H1 (cell line): ENCODE data around the gene MREG. TPM values are rescaled to one million over a fixed set of nuclear protein-coding genes. Genes with fewer than 3 reads are reported as not detected.

ENCODE experiments used
- CTCF ChIA-PET: fragments of 300-600 bp; sonication (Branson Sonifier 250); formaldehyde crosslinking; loops from one replicate; lab custom pipeline; 2021; ENCODE audit not compliant: partially characterized antibody; lab: Charles Lee
- POLR2A ChIA-PET: fragments of 300-600 bp; sonication (Branson Sonifier 250); formaldehyde crosslinking; loops from one replicate; lab custom pipeline; 2021; ENCODE audit warnings: inconsistent platforms; ENCODE audit not compliant: partially characterized antibody; lab: Charles Lee
- DNase-seq, 2 experiments: peaks; one replicate each; pipeline versions ENCODE4 v3.0.0 to v3.0.0-alpha.2; 2010 to 2022; ENCODE audit warnings: low spot score in 2 of 2, low read depth in 1 of 2, mixed read lengths in 1 of 2
- FAIRE-seq: peaks from 2 replicates; lab custom pipeline; 2011; peaks lifted over from hg19 to GRCh38; lab: Jason Lieb, UNC
- H2AFZ ChIP-seq: 2 replicates; pipeline ENCODE4 v1.8.1; 2012; ENCODE audit warnings: low read length, inconsistent platforms
- H2AK5ac ChIP-seq: 2 replicates; pipeline ENCODE4 v1.6.1; 2013; ENCODE audit warnings: low read depth, low read length
- H2BK120ac ChIP-seq: replicated peaks from 2 replicates; pipeline ENCODE3; 2013; ENCODE audit warnings: low read depth, low read length, inconsistent platforms
- H2BK12ac ChIP-seq: 2 replicates; pipeline ENCODE4 v1.6.1; 2013; ENCODE audit warnings: low read depth, low read length
- H2BK15ac ChIP-seq: 2 replicates; pipeline ENCODE4 v1.6.1; 2013; ENCODE audit warnings: low read length
- H2BK20ac ChIP-seq: 2 replicates; pipeline ENCODE4 v1.6.1; 2013; ENCODE audit warnings: low read length
- H2BK5ac ChIP-seq: 2 replicates; pipeline ENCODE4 v1.6.1; 2013; ENCODE audit warnings: low read depth, low read length
- H3K14ac ChIP-seq: 2 replicates; pipeline ENCODE4 v1.6.1; 2013; ENCODE audit warnings: inconsistent platforms; ENCODE audit not compliant: insufficient read length
- H3K18ac ChIP-seq: 2 replicates; pipeline ENCODE4 v1.6.1; 2013; ENCODE audit warnings: low read length; ENCODE audit errors: extremely low read depth
- H3K23ac ChIP-seq: 2 replicates; pipeline ENCODE4 v1.6.1; 2013; ENCODE audit warnings: inconsistent platforms; ENCODE audit not compliant: insufficient read length
- H3K23me2 ChIP-seq: 2 replicates; pipeline ENCODE4 v1.6.1; 2013; ENCODE audit warnings: low read depth, low read length
- H3K27ac ChIP-seq: 2 replicates; pipeline ENCODE4 v1.6.1; 2011; ENCODE audit warnings: low read depth, low read length, inconsistent platforms
- H3K27me3 ChIP-seq, 4 experiments: replicated peaks in 1 of 4; 1 replicate in 1 of 4; 2 replicates in 3 of 4; pipeline versions ENCODE4 v1.6.1 to v1.8.1; 2011 to 2013; ENCODE audit warnings: low read length in 3 of 4, mild to moderate bottlenecking in 3 of 4, inconsistent platforms in 2 of 4, mixed read lengths in 2 of 4, moderate library complexity in 1 of 4; ENCODE audit not compliant: control insufficient read depth in 3 of 4, insufficient read depth in 3 of 4; ENCODE audit errors: extremely low read depth in 1 of 4
- H3K36me3 ChIP-seq, 4 experiments: 2 replicates each; pipeline versions ENCODE4 v1.6.1 to v1.8.1; 2011 to 2013; ENCODE audit warnings: mild to moderate bottlenecking in 4 of 4, low read length in 3 of 4, moderate library complexity in 2 of 4, control low read depth in 1 of 4, inconsistent platforms in 1 of 4; ENCODE audit not compliant: insufficient read depth in 4 of 4, control insufficient read depth in 2 of 4
- H3K4ac ChIP-seq: replicated peaks from 2 replicates; pipeline ENCODE3; 2013; ENCODE audit warnings: low read length, low read depth, mixed read lengths, inconsistent platforms; ENCODE audit not compliant: insufficient read length
- H3K4me1 ChIP-seq, 4 experiments: replicated peaks in 1 of 4; 1 replicate in 1 of 4; 2 replicates in 3 of 4; pipeline versions ENCODE4 v1.6.1 to v1.8.1; 2011 to 2013; ENCODE audit warnings: low read length in 3 of 4, inconsistent platforms in 2 of 4, mixed read lengths in 1 of 4; ENCODE audit not compliant: insufficient read depth in 4 of 4, control insufficient read depth in 3 of 4
- H3K4me2 ChIP-seq, 2 experiments: 2 replicates each; pipeline versions ENCODE4 v1.6.1 to v1.8.1; 2011 to 2013; ENCODE audit warnings: low read depth in 2 of 2, low read length in 2 of 2, control low read depth in 1 of 2, inconsistent platforms in 1 of 2, mild to moderate bottlenecking in 1 of 2; ENCODE audit not compliant: insufficient read depth in 1 of 2
- H3K4me3 ChIP-seq, 4 experiments: fragments of 200-600, 300-600 bp in 1 of 4; sonication (generic), shearing (Covaris generic), sonication (Bioruptor Twin) in 1 of 4; 2 replicates each; pipeline versions ENCODE4 v1.5.1 to v1.8.1; 2011 to 2016; ENCODE audit warnings: low read length in 4 of 4, low read depth in 3 of 4, control low read depth in 2 of 4, inconsistent platforms in 2 of 4, mild to moderate bottlenecking in 2 of 4, mixed read lengths in 1 of 4, moderate library complexity in 1 of 4; ENCODE audit not compliant: insufficient read depth in 2 of 4; ENCODE audit errors: extremely low read depth in 1 of 4
- H3K56ac ChIP-seq: replicated peaks from 2 replicates; pipeline ENCODE3; 2013; ENCODE audit warnings: low read depth, mild to moderate bottlenecking, mixed read lengths, low read length, inconsistent platforms; ENCODE audit not compliant: insufficient read length
- H3K79me1 ChIP-seq: 2 replicates; pipeline ENCODE4 v1.6.1; 2013; ENCODE audit warnings: low read depth, low read length, control low read depth
- H3K79me2 ChIP-seq, 2 experiments: 2 replicates each; pipeline versions ENCODE4 v1.6.1 to v1.8.1; 2012 to 2013; ENCODE audit warnings: low read length in 2 of 2, mild to moderate bottlenecking in 2 of 2, inconsistent platforms in 1 of 2; ENCODE audit not compliant: insufficient read depth in 2 of 2, control insufficient read depth in 1 of 2
- H3K9ac ChIP-seq, 4 experiments: replicated peaks in 1 of 4; 1 replicate in 1 of 4; 2 replicates in 3 of 4; pipeline versions ENCODE4 v1.6.1 to v1.8.1; 2011 to 2013; ENCODE audit warnings: low read depth in 3 of 4, low read length in 3 of 4, control low read depth in 2 of 4, mild to moderate bottlenecking in 2 of 4, moderate library complexity in 2 of 4, inconsistent platforms in 1 of 4; ENCODE audit errors: extremely low read depth in 1 of 4
- H3K9me3 ChIP-seq, 2 experiments: 2 replicates each; pipeline versions ENCODE4 v1.6.1 to v1.8.1; 2012 to 2013; ENCODE audit warnings: mild to moderate bottlenecking in 2 of 2, moderate library complexity in 2 of 2, control low read depth in 1 of 2, inconsistent platforms in 1 of 2, low read depth in 1 of 2, low read length in 1 of 2, mixed read lengths in 1 of 2; ENCODE audit not compliant: insufficient read depth in 2 of 2
- H4K20me1 ChIP-seq, 2 experiments: replicated peaks in 1 of 2; 2 replicates each; pipeline versions ENCODE3 to v1.8.1; 2011 to 2013; ENCODE audit warnings: inconsistent platforms in 2 of 2, low read length in 2 of 2, mild to moderate bottlenecking in 1 of 2; ENCODE audit not compliant: insufficient read depth in 2 of 2, control insufficient read depth in 1 of 2
- H4K5ac ChIP-seq: 2 replicates; pipeline ENCODE4 v1.6.1; 2013; ENCODE audit warnings: low read length, low read depth, mixed read lengths, inconsistent platforms; ENCODE audit not compliant: insufficient read length
- H4K8ac ChIP-seq: 2 replicates; pipeline ENCODE4 v1.8.0; 2013; ENCODE audit warnings: mild to moderate bottlenecking, moderate library complexity, low read length, inconsistent platforms; ENCODE audit not compliant: insufficient read depth; ENCODE audit errors: extremely low read depth
- H4K91ac ChIP-seq: replicated peaks from 2 replicates; pipeline ENCODE3; 2013; ENCODE audit warnings: low read length, mixed read lengths, inconsistent platforms; ENCODE audit not compliant: insufficient read length
- CBX8 ChIP-seq: fragments of 300-800, 300-1000 bp; sonication (generic); IDR thresholded peaks from 2 replicates; pipeline ENCODE4 v1.7.1; 2016; ENCODE audit warnings: low read depth, low read length, borderline replicate concordance
- CHD1 ChIP-seq: IDR thresholded peaks from 2 replicates; pipeline ENCODE4 v1.6.1; 2012; ENCODE audit warnings: low read depth, low read length, improper control_type of control experiment
- CHD2 ChIP-seq: IDR thresholded peaks from 2 replicates; pipeline ENCODE4 v1.6.1; 2012; ENCODE audit warnings: low read length, improper control_type of control experiment
- EGR1 ChIP-seq: IDR thresholded peaks from 2 replicates; pipeline ENCODE4 v1.6.1; 2011; ENCODE audit warnings: low read depth, low read length, borderline replicate concordance
- JUND ChIP-seq: IDR thresholded peaks from 2 replicates; pipeline ENCODE4 v1.6.1; 2011; ENCODE audit warnings: mild to moderate bottlenecking, improper control_type of control experiment, low read length
- MAX ChIP-seq: IDR thresholded peaks from 2 replicates; pipeline ENCODE4 v1.6.1; 2012; ENCODE audit warnings: inconsistent platforms
- NANOG ChIP-seq: IDR thresholded peaks from 2 replicates; pipeline ENCODE4 v1.6.1; 2011; ENCODE audit warnings: low read length, low read depth, mild to moderate bottlenecking, inconsistent platforms; ENCODE audit not compliant: insufficient read depth, poor library complexity, severe bottlenecking
- NRF1 ChIP-seq: IDR thresholded peaks from 2 replicates; pipeline ENCODE4 v1.6.1; 2011; ENCODE audit warnings: mild to moderate bottlenecking, low read depth, low read length, improper control_type of control experiment
- POU5F1 ChIP-seq: IDR thresholded peaks from 2 replicates; pipeline ENCODE4 v1.6.1; 2011; ENCODE audit warnings: low read depth, mild to moderate bottlenecking, low read length, moderate library complexity
- RBBP5 ChIP-seq: IDR thresholded peaks from 2 replicates; pipeline ENCODE4 v1.7.1; 2012; ENCODE audit warnings: low read depth, mild to moderate bottlenecking, inconsistent platforms, low read length, moderate library complexity, borderline replicate concordance
- RFX5 ChIP-seq: IDR thresholded peaks from 2 replicates; pipeline ENCODE4 v1.6.1; 2011; ENCODE audit warnings: low read depth, low read length, improper control_type of control experiment, borderline replicate concordance
- RNF2 ChIP-seq: fragments of 200-900, 300-1000 bp; sonication (generic); IDR thresholded peaks from 2 replicates; pipeline ENCODE4 v1.7.1; 2016; ENCODE audit warnings: borderline replicate concordance, low read depth, mild to moderate bottlenecking, antibody characterized with exemption, low read length; ENCODE audit not compliant: poor library complexity, severe bottlenecking; ENCODE audit errors: missing control alignments
- RXRA ChIP-seq: IDR thresholded peaks from 2 replicates; pipeline ENCODE4 v1.6.1; 2011; ENCODE audit warnings: low read depth, mild to moderate bottlenecking, low read length, moderate library complexity; ENCODE audit not compliant: insufficient read depth
- TBP ChIP-seq: IDR thresholded peaks from 2 replicates; pipeline ENCODE4 v1.6.1; 2011; ENCODE audit warnings: low read depth, low read length, improper control_type of control experiment
- WGBS, 2 experiments: shearing (Covaris generic) in 1 of 2; methylation state at CpG; one replicate each; pipeline versions ENCODE4 v1.1.6 to v1.1.7; 2013 to 2015; ENCODE audit warnings: low lambda C conversion rate in 2 of 2, mixed read lengths in 2 of 2, inconsistent platforms in 1 of 2, low coverage in 1 of 2, missing lambda C conversion rate in 1 of 2; ENCODE audit not compliant: insufficient replicate concordance in 2 of 2, insufficient coverage in 1 of 2, insufficient read length in 1 of 2; ENCODE audit errors: extremely low coverage in 1 of 2, missing lambda C conversion rate in 1 of 2; 5-methylcytosine and 5-hydroxymethylcytosine counted together
- polyA plus RNA-seq, 7 experiments: library from polyadenylated mRNA; depleted of rRNA in 3 of 7; stranded (reverse) in 5 of 7; unstranded in 2 of 7; fragments of >200 nt in 5 of 7; fragments of 200-250 nt in 2 of 7; gene quantifications; 1 replicate in 5 of 7; 2 replicates in 1 of 7; 4 replicates in 1 of 7; pipeline versions ENCODE4 v1.2.1 to v1.2.3, GENCODE V29; 2011 to 2013; ENCODE audit warnings: missing spikeins in 2 of 7, mixed read lengths in 2 of 7
- total RNA-seq: library from RNA; stranded (reverse); fragmentation: NEBNext Ultra II Directional; extraction: Animal tissue kit (Norgen Biotek cat#: 25700); gene quantifications from 2 replicates; pipeline ENCODE4 v1.2.1, GENCODE V29; 2021

Gene MREG
- total and polyA plus RNA-seq, 2 of the 8 experiments (the other 6 are each of a cell fraction or from before 2014, with no cell fraction given), result 7.5 to 31.9 TPM

DNA sequence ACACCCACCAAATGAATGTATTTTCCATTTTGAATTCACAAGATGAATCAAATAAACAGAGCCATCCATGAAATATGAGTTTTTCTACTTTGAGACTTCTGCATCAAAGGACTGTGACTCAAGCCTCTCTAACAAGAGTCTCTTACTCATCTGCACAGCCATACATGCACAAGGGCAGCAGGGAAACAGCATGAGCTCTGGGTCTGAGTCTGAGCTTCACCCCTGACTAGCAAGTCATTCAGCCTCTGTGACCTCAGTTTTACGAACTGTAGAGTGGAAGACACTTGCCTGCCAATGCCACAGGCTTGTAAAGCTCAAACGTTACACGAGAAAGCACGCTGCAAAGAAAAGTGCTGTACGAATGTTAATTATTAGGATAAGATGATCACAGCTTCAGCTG lies 42.9 kb downstream of the MREG start:
- Histone ChIP-seq H2BK20ac (no peak overlapping the region), H2BK12ac (no peak overlapping the region), H2BK120ac (no peak overlapping the region), H3K18ac (no peak overlapping the region), H4K8ac (no peak overlapping the region), H3K56ac (no peak overlapping the region), H4K91ac (no peak overlapping the region), H3K9me3 (peaks cover 0 to 4% of the 10 kb centered on the region in 2 experiments; a peak in 1 of 4 replicates), H3K4me3 (no peak overlapping the region), H3K36me3 (no peaks in the 10 kb centered on the region; a peak in 1 of 8 replicates), H3K9ac (no peak overlapping the region), H3K4me2 (no peak overlapping the region), H3K79me2 (peaks cover 0 to 69% of the 10 kb centered on the region in 2 experiments; a peak in 2 of 4 replicates), H3K27me3 (no peaks in the 10 kb centered on the region), H3K4ac (no peak overlapping the region), H4K20me1 (peaks cover 0 to 2% of the 10 kb centered on the region in 2 experiments), H2BK15ac (no peak overlapping the region), H4K5ac (no peak overlapping the region), H2AFZ (no peak overlapping the region), H3K23me2 (no peaks in the 10 kb centered on the region; the same call in 1 of the 2 replicates), H2AK5ac (no peak overlapping the region), H3K4me1 (peaks cover 0 to 14% (median 7%) of the 10 kb centered on the region in 4 experiments; a peak in 3 of 7 replicates), H3K23ac (no peak overlapping the region), H3K79me1 (peaks cover 8% of the 10 kb centered on the region), H2BK5ac (no peak overlapping the region), H3K14ac (no peak overlapping the region), H3K27ac (no peak overlapping the region)
- no peak for DNase-seq
- FAIRE-seq, result no peak
- ChIA-PET CTCF (interaction anchor here (0.8 kb wide), 1 partner anchor 21 kb away, joined by 4 read pairs; no protein-coding TSS in a partner anchor), POLR2A (no interaction called here)
- WGBS, 2 experiments, result 87% methylated on average over 5 of the region's 5 CpGs; no CpG with 5 or more reads in 1 of the 2 experiments
- TF ChIP-seq CHD1, result no peak
- no peak for TF ChIP-seq JUND
- TF ChIP-seq RBBP5, result no peak
- TF ChIP-seq RNF2, result no peak
- no peak for TF ChIP-seq CHD2
- no peak for TF ChIP-seq MAX
- TF ChIP-seq TBP, result no peak
- no peak for TF ChIP-seq RXRA
- TF ChIP-seq EGR1, result no peak
- no peak for TF ChIP-seq RFX5
- TF ChIP-seq NANOG, result no peak
- no peak for TF ChIP-seq CBX8
- no peak for TF ChIP-seq POU5F1
- no peak for TF ChIP-seq NRF1
